ENCODE data around the gene TPSD1. TPM values are rescaled to one million over a fixed set of nuclear protein-coding genes. Genes with fewer than 3 reads are reported as not detected.
"Not testable (repeated sequence)": the region's sequence is repeated elsewhere in the genome, so short reads cannot be mapped to it uniquely, and the experiment has no call there.

Gene TPSD1
- total RNA-seq, 1 donor from 2014 or later: not detected

GRCh38 chr16:1244881-1245280 is 11.0 kb upstream of the TPSD1 start:
- Mint-ChIP-seq H3K4me3 (no peak overlapping the region), H3K9me3 (no peaks in the 10 kb centered on the region), H3K36me3 (no peaks in the 10 kb centered on the region), H3K4me1 (ENCODE audit: unreplicated experiment) (no peaks in the 10 kb centered on the region), H3K27me3 (peaks cover 23% of the 10 kb centered on the region), H3K27ac (no peak overlapping the region)
- TF ChIP-seq CTCF (conservative IDR thresholded peaks at IDR 0.05): no peak
- DNase-seq (ENCODE audit: extremely low spot score, unreplicated experiment): no peak

GRCh38 chr16:1245452-1246020 is 10.3 kb upstream of the TPSD1 start:
- Mint-ChIP-seq H3K27me3 (peaks cover 23% of the 10 kb centered on the region), H3K27ac (no peak overlapping the region), H3K9me3 (no peaks in the 10 kb centered on the region), H3K4me3 (no peak overlapping the region), H3K4me1 (ENCODE audit: unreplicated experiment) (no peaks in the 10 kb centered on the region), H3K36me3 (no peaks in the 10 kb centered on the region)
- DNase-seq (ENCODE audit: extremely low spot score, unreplicated experiment): no peak
- TF ChIP-seq CTCF (conservative IDR thresholded peaks at IDR 0.05): no peak

- H3K36me3 Mint-ChIP-seq; H3K27ac Mint-ChIP-seq; H3K9me3 Mint-ChIP-seq; DNase-seq (ENCODE audit: extremely low spot score, unreplicated experiment); H3K4me1 Mint-ChIP-seq (ENCODE audit: unreplicated experiment); H3K4me3 Mint-ChIP-seq: not testable (repeated sequence)
- H3K27me3 Mint-ChIP-seq: peaks cover 23% of the 10 kb centered on the region
Observed at GRCh38 chr16:1247903-1248537, 7.8 kb upstream of the TPSD1 start.

GRCh38 chr16:1249031-1249755 is 6.7 kb upstream of the TPSD1 start:
- H3K9me3 Mint-ChIP-seq; H3K36me3 Mint-ChIP-seq; H3K4me1 Mint-ChIP-seq (ENCODE audit: unreplicated experiment): not testable (repeated sequence)

GRCh38 chr16:1253701-1254364 is 2.0 kb upstream of the TPSD1 start:
- H3K4me3 Mint-ChIP-seq; DNase-seq (ENCODE audit: extremely low spot score, unreplicated experiment); H3K36me3 Mint-ChIP-seq; H3K9me3 Mint-ChIP-seq; H3K27ac Mint-ChIP-seq; H3K4me1 Mint-ChIP-seq (ENCODE audit: unreplicated experiment); H3K27me3 Mint-ChIP-seq: not testable (repeated sequence)

More at GRCh38 chr16:1249031-1249755, 6.7 kb upstream of the TPSD1 start:
- not testable (repeated sequence) for H3K27ac Mint-ChIP-seq; DNase-seq (ENCODE audit: extremely low spot score, unreplicated experiment); H3K4me3 Mint-ChIP-seq
- H3K27me3 Mint-ChIP-seq: peaks cover 23% of the 10 kb centered on the region

- H3K4me1 Mint-ChIP-seq (ENCODE audit: unreplicated experiment); H3K36me3 Mint-ChIP-seq: not testable (repeated sequence)
Observed at GRCh38 chr16:1254821-1255220, 1.0 kb upstream of the TPSD1 start.

GRCh38 chr16:1256296-1256873 is 516 bp downstream of the TPSD1 start:
- H3K4me3 Mint-ChIP-seq; H3K27ac Mint-ChIP-seq; H3K4me1 Mint-ChIP-seq (ENCODE audit: unreplicated experiment); H3K36me3 Mint-ChIP-seq; DNase-seq (ENCODE audit: extremely low spot score, unreplicated experiment); H3K9me3 Mint-ChIP-seq: not testable (repeated sequence)
- H3K27me3 Mint-ChIP-seq: peaks cover 14% of the 10 kb centered on the region

More at GRCh38 chr16:1254821-1255220, 1.0 kb upstream of the TPSD1 start:
- H3K4me3 Mint-ChIP-seq; DNase-seq (ENCODE audit: extremely low spot score, unreplicated experiment); H3K9me3 Mint-ChIP-seq; H3K27ac Mint-ChIP-seq; H3K27me3 Mint-ChIP-seq: not testable (repeated sequence)
